Measurements from ENCODE around the gene VPS35L.

Gene VPS35L

GRCh38 chr16:19698480-19699465 lies 143.3 kb downstream of the VPS35L start:
- no peak for DNase-seq (ENCODE audit: low spot score)
- in situ Hi-C loops (cut with MboI; ENCODE audit: low sequenced_read_pairs, unreplicated experiment), result no loop called here
- TF ChIP-seq, protein P1, sequence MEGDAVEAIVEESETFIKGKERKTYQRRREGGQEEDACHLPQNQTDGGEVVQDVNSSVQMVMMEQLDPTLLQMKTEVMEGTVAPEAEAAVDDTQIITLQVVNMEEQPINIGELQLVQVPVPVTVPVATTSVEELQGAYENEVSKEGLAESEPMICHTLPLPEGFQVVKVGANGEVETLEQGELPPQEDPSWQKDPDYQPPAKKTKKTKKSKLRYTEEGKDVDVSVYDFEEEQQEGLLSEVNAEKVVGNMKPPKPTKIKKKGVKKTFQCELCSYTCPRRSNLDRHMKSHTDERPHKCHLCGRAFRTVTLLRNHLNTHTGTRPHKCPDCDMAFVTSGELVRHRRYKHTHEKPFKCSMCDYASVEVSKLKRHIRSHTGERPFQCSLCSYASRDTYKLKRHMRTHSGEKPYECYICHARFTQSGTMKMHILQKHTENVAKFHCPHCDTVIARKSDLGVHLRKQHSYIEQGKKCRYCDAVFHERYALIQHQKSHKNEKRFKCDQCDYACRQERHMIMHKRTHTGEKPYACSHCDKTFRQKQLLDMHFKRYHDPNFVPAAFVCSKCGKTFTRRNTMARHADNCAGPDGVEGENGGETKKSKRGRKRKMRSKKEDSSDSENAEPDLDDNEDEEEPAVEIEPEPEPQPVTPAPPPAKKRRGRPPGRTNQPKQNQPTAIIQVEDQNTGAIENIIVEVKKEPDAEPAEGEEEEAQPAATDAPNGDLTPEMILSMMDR (IDR thresholded peaks at IDR 0.05; ENCODE audit: borderline replicate concordance, control extremely low read depth, extremely low read depth, insufficient read depth, missing control alignments), result no peak

- in situ Hi-C loops (cut with MboI; ENCODE audit: low sequenced_read_pairs, unreplicated experiment), result no loop called here
These were observed 144.0 kb downstream of the VPS35L start for GRCh38 chr16:19699472-19699871.

GRCh38 chr16:19700319-19700781 lies 144.8 kb downstream of the VPS35L start:
- DNase-seq (ENCODE audit: low spot score), result no peak
- TF ChIP-seq, protein P1 (IDR thresholded peaks at IDR 0.05; ENCODE audit: borderline replicate concordance, control extremely low read depth, extremely low read depth, insufficient read depth, missing control alignments), result no peak
- in situ Hi-C loops (cut with MboI; ENCODE audit: low sequenced_read_pairs, unreplicated experiment), result no loop called here

More at GRCh38 chr16:19699472-19699871, 144.0 kb downstream of the VPS35L start:
- TF ChIP-seq, protein P1 (IDR thresholded peaks at IDR 0.05; ENCODE audit: borderline replicate concordance, control extremely low read depth, extremely low read depth, insufficient read depth, missing control alignments), result no peak
- no peak for DNase-seq (ENCODE audit: low spot score)

DNA sequence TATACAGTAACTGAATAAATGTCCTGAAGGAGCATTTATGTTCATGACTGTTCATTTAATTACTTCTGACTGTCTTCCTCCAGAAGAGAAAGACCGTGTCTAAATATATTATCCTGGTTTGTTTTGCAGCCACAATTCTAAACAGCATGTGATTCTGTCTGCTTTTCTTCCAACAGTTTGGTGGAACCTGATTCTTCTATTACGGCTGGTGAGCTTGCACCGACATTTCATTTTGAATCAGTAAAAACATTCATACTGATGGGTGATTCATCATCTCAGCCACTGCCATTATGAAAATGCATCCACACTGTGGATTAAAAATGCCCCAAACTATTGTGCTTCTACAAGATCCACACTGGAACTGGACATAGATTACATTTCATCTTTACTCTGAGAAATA lies 145.6 kb downstream of the VPS35L start:
- TF ChIP-seq, protein P1 (IDR thresholded peaks at IDR 0.05; ENCODE audit: borderline replicate concordance, control extremely low read depth, extremely low read depth, insufficient read depth, missing control alignments), result no peak
- no peak for DNase-seq (ENCODE audit: low spot score)
- in situ Hi-C loops (cut with MboI; ENCODE audit: low sequenced_read_pairs, unreplicated experiment), result no loop called here

DNA sequence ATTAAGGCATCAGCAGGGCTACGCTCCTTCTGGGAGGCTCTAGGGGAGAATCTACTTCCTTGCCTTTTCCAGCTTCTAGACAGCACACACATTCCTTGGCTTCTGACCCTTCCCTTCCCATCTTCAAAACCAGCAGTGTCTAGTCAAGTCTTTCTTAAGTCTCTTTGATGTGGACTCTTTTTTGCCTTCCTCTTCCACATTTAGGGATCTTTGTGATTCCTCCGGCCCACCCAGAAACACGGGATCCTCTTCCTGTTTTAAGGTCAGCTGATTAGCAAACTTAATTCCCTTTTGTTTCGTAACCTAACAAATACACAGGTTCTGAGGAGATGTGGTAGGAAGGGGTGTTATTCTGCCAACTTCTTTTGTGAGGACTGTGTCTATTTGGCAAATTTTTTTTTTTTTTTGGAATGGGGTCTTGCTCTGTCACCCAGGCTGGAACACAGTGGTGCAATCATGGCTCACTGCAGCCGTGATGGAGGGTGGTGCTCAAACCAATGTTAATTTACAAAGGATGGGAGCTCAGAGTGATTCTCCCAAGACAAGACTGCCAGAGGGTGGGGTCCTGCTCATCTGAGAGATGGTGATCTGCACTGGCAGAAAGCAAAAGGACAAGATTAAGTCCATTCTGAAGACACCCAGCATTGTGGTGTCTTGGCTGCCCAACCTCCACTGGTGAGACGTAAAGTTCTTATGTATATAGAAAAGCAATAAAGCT lies 147.8 kb downstream of the VPS35L start:
- DNase-seq (ENCODE audit: low spot score), result no peak
- TF ChIP-seq, protein P1 (IDR thresholded peaks at IDR 0.05; ENCODE audit: borderline replicate concordance, control extremely low read depth, extremely low read depth, insufficient read depth, missing control alignments), result no peak
- in situ Hi-C loops (cut with MboI; ENCODE audit: low sequenced_read_pairs, unreplicated experiment), result no loop called here

- in situ Hi-C loops (cut with MboI; ENCODE audit: low sequenced_read_pairs, unreplicated experiment), result no loop called here
- no peak for DNase-seq (ENCODE audit: low spot score)
- TF ChIP-seq, protein P1 (IDR thresholded peaks at IDR 0.05; ENCODE audit: borderline replicate concordance, control extremely low read depth, extremely low read depth, insufficient read depth, missing control alignments), result no peak
These were observed 149.0 kb downstream of the VPS35L start for GRCh38 chr16:19704321-19705145.
